Esophagus muscularis mucosa (tissue), 4 donors: ENCODE results near the gene ZNF280C. TPM values are rescaled to one million over a fixed set of nuclear protein-coding genes. Genes with fewer than 3 reads are reported as not detected.
"Not testable (repeated sequence)": the region's sequence is repeated elsewhere in the genome, so short reads cannot be mapped to it uniquely, and the experiment has no call there.

Experiments
- DNase-seq: peaks from one replicate; pipeline ENCODE4 v3.0.0-alpha.2; 2017; ENCODE audit errors: extremely low spot score
- H3K27ac ChIP-seq, 4 donors: fragments of 200-600 bp; sonication (generic); replicated peaks in 1 of 4; 1 replicate in 3 of 4; 2 replicates in 1 of 4; pipeline ENCODE4 v1.5.1; 2016 to 2019; ENCODE audit warnings: mild to moderate bottlenecking in 1 of 4
- H3K27me3 ChIP-seq, 4 donors: fragments of 200-600 bp; sonication (generic); one replicate each; pipeline versions ENCODE4 v1.5.1 to v1.6.0; 2016 to 2019
- H3K36me3 ChIP-seq, 4 donors: fragments of 200-600 bp; sonication (generic); one replicate each; pipeline ENCODE4 v1.5.1; 2016 to 2019
- H3K4me1 ChIP-seq, 4 donors: fragments of 200-600 bp; sonication (generic); one replicate each; pipeline ENCODE4 v1.5.1; 2016 to 2019
- H3K4me3 ChIP-seq, 4 donors: fragments of 200-600 bp; sonication (generic); 1 replicate in 2 of 4; 2 replicates in 2 of 4; pipeline ENCODE4 v1.5.1; 2016 to 2019; ENCODE audit warnings: mild to moderate bottlenecking in 4 of 4, moderate library complexity in 1 of 4
- H3K9me3 ChIP-seq, 4 donors: fragments of 200-600 bp; sonication (generic); 1 replicate in 3 of 4; 2 replicates in 1 of 4; pipeline ENCODE4 v1.5.1; 2016 to 2019
- CTCF ChIP-seq, 3 experiments: fragments of 200-600 bp in 2 of 3; fragments of 450-650 bp in 1 of 3; sonication (generic) in 2 of 3; IDR thresholded peaks; one replicate each; pipeline ENCODE4 v1.5.1; 2017 to 2019; ENCODE audit warnings: antibody characterized with exemption in 3 of 3, mild to moderate bottlenecking in 2 of 3, moderate library complexity in 1 of 3
- EP300 ChIP-seq: sonication (generic); formaldehyde crosslinking; IDR thresholded peaks from one replicate; pipeline ENCODE4 v1.6.1; 2017; ENCODE audit warnings: antibody characterized with exemption
- POLR2A ChIP-seq: fragments of 450-650 bp; IDR thresholded peaks from one replicate; pipeline ENCODE4 v1.6.1; 2017; ENCODE audit warnings: antibody characterized with exemption, moderate library complexity, mild to moderate bottlenecking, low read depth
- POLR2AphosphoS5 ChIP-seq, 2 donors: sonication (generic); formaldehyde crosslinking; IDR thresholded peaks; one replicate each; pipeline ENCODE4 v1.6.1; 2017; ENCODE audit warnings: antibody characterized with exemption in 2 of 2
- WGBS: methylation state at CpG from one replicate; pipeline ENCODE4 v1.1.5; 2018; 5-methylcytosine and 5-hydroxymethylcytosine counted together
- intact Hi-C: fragments of 100-400 bp; cut with DNase I; formaldehyde crosslinking; loops from one replicate; pipeline ENCODE4 v1.15.1; 2023
- total RNA-seq, 4 donors: library from RNA; depleted of rRNA; stranded (reverse); fragments of >200 nt; gene quantifications; one replicate each; pipeline versions ENCODE4 v1.1.0 to v1.2.1, GENCODE V29; 2016

Gene ZNF280C
- total RNA-seq, 4 donors from 2014 or later, result 2.5 to 4.1 (median 3.4) TPM

- Histone ChIP-seq H3K36me3 (peaks cover 0 to 3% (median 0%) of the 10 kb centered on the region in 4 donors), H3K27me3 (no peaks in the 10 kb centered on the region), H3K4me3 (no peak overlapping the region), H3K9me3 (peaks cover 0 to 4% (median 0%) of the 10 kb centered on the region in 4 donors), H3K4me1 (no peaks in the 10 kb centered on the region), H3K27ac (no peak overlapping the region)
- TF ChIP-seq CTCF (IDR thresholded peaks at IDR 0.05), result no peak
- TF ChIP-seq POLR2AphosphoS5 (IDR thresholded peaks at IDR 0.05), result no peak
- 89% methylated on average over 14 of the region's 14 CpGs for WGBS
- intact Hi-C loops, result no loop called here
- no peak for DNase-seq
Observed at GRCh38 chrX:130251671-130252070, 17.0 kb downstream of the ZNF280C start.

DNA sequence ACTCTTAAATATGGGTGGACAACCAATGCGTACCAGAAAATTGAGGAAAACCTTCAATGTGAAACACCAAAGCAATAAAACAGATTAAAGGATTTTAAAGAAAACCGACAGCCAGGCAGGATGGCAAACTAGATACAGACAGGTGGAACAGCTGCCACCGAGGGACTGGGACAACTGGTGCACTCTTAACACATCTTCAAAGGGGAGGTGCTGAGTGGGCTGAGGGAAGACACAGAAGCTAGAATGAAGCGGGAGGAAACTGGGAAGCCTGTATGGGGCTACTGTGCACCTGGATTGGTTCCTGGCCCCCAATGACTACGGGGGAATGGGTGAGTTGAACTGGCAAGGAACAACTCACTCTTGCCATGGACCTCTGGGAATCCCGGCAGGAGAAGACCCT, 20.7 kb downstream of the ZNF280C start:
- no peak for DNase-seq
- 70% methylated on average over 6 of the region's 6 CpGs for WGBS
- intact Hi-C loops, result no loop called here
- H3K4me3 ChIP-seq, result no peak overlapping the region
- peaks cover 0 to 10% (median 5%) of the 10 kb centered on the region in 4 donors for H3K36me3 ChIP-seq
- no peak overlapping the region for H3K27ac ChIP-seq
- no peak for TF ChIP-seq POLR2A
- TF ChIP-seq POLR2AphosphoS5 (IDR thresholded peaks at IDR 0.05), result no peak
- TF ChIP-seq CTCF (IDR thresholded peaks at IDR 0.05), result no peak
- TF ChIP-seq EP300, result no peak
- H3K9me3 ChIP-seq, result no peaks in the 10 kb centered on the region
- H3K27me3 ChIP-seq, result no peaks in the 10 kb centered on the region
- H3K4me1 ChIP-seq, result no peaks in the 10 kb centered on the region

DNA sequence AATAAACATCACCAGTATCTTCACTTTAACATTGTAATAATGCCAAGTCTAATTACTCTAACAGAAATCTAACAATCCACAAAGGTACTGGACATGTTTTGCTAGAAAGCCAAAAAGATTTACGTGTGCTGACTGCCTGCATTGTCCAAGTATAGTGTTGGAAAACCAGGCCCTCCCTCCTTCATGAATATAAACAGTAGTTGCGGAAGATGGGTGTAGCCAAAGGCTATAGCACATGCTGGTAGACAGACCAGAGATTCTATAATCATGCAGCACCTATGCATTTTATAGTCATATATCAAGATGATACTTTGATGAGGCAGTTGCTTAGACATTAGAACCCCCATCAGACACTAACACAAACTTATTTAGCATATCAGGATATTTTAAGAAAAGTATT, 22.6 kb downstream of the ZNF280C start:
- Histone ChIP-seq H3K4me1 (no peaks in the 10 kb centered on the region), H3K9me3 (no peaks in the 10 kb centered on the region), H3K36me3 (peaks cover 5 to 28% (median 19%) of the 10 kb centered on the region in 4 donors), H3K27me3 (no peaks in the 10 kb centered on the region), H3K27ac (no peak overlapping the region), H3K4me3 (no peak overlapping the region)
- 71% methylated on average over 2 of the region's 2 CpGs for WGBS
- no peak for DNase-seq
- intact Hi-C loops, result no loop called here
- TF ChIP-seq EP300, result no peak
- TF ChIP-seq POLR2A, result no peak
- TF ChIP-seq CTCF (IDR thresholded peaks at IDR 0.05), result no peak
- no peak for TF ChIP-seq POLR2AphosphoS5 (IDR thresholded peaks at IDR 0.05)

- Histone ChIP-seq H3K27me3 (no peaks in the 10 kb centered on the region), H3K4me1 (no peaks in the 10 kb centered on the region), H3K9me3 (no peaks in the 10 kb centered on the region), H3K4me3 (no peak overlapping the region), H3K36me3 (peaks cover 5 to 28% (median 20%) of the 10 kb centered on the region in 4 donors), H3K27ac (no peak overlapping the region)
- intact Hi-C loops, result no loop called here
- DNase-seq, result no peak
- no peak for TF ChIP-seq CTCF (IDR thresholded peaks at IDR 0.05)
Observed at GRCh38 chrX:130245441-130245840, 23.3 kb downstream of the ZNF280C start.

DNA sequence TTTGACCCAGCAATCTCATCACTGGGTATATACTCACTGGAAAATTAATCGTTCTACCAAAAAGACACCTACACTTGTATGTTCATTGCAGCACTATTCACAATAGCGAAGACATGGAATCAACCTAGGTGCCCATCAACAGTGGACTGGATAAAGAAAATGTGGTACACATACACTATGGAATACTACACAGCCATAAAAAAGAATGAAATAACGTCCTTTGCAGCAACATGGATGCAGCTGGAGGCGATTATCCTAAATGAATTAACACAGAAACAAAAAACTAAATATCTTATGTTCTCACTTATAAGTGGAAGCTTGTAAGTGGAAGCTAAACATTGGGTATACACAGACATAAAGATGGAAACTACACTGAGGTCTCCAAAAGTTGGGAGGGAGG, 37.5 kb downstream of the ZNF280C start:
- H3K9me3 ChIP-seq, H3K4me3 ChIP-seq, H3K27ac ChIP-seq, DNase-seq, H3K4me1 ChIP-seq, intact Hi-C loops, H3K27me3 ChIP-seq: not testable (repeated sequence)
- 76% methylated on average over 4 of the region's 4 CpGs for WGBS
- peaks cover 0 to 43% (median 8%) of the 10 kb centered on the region in 4 donors for H3K36me3 ChIP-seq
